Activated CD4-positive, CD25-positive, alpha-beta regulatory T cell treated with anti-CD3 and anti-CD28 coated beads, Interleukin-2, amount 50 U/mL, for 16 hours (primary cell): Measurements from ENCODE around the gene BCR.

Source experiments
- DNase-seq: peaks from one replicate; pipeline ENCODE4 v3.0.0-alpha.2; 2020; ENCODE audit warnings: low read depth, low spot score

The BCR gene

GRCh38 chr22:23217171-23218052, 37.1 kb downstream of the BCR start:
- DNase-seq = no peak

DNA sequence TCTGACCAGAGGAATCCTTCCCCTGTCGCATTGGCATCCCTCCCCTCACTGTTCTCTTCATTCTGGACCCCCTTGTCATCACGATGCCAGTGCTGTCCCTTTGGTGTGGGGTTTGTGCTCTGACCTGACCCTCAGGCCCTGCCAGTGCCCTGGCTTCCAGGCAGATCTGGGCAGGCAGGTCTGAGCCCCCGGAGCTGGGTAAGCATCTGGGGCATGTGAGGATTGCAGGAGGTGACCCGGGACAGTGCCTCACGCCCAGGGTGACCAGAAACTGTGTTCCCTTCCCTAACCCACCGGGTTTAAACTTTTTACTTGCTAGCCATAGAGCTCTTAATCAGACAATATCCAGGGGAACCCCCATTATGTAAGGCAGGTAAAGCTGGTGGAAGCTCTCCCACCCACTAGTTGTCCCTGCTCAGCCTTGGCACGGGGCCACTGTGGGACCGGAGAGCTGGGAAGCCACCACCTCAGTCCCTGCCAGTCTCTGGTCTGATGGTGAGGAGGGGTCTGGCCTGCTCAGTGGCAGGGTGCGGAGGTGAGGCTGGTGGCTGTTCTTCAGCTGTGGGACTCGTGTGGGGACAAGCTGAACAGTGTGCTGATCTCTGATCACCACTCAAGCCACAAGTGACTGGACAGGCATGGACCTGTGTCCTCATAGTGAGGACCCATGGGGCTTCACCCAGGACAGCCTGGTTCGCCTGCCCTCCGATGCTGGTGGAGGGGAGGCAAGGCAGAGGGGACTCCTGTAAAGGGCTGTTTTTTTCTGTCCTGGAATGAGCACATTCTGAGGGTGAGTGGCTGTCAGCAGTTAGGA, 38.0 kb downstream of the BCR start:
- DNase-seq = no peak

DNA sequence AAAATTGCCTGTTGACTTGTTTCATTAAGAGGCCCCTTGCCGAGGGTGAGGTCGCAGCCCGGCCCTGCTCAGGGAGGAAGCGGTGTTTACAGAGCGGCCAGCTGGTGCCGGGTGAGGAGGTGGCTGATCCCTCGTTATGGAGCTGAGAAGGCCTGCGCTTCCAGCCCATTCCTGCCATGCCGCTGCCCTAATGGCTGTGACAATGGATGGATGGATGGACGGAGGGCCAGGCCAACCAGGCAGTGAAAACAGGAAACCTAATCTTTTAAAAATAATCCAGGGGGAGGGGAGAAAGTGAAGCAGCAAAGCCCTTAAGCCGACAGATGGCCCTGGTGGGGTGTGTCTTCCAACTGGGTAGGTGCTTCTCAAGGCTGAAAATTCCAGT, 38.5 kb downstream of the BCR start:
- no peak for DNase-seq

GRCh38 chr22:23219317-23219716, 39.0 kb downstream of the BCR start:
- no peak for DNase-seq

- no peak for DNase-seq
Measured at GRCh38 chr22:23219822-23220484, 39.6 kb downstream of the BCR start.

DNA sequence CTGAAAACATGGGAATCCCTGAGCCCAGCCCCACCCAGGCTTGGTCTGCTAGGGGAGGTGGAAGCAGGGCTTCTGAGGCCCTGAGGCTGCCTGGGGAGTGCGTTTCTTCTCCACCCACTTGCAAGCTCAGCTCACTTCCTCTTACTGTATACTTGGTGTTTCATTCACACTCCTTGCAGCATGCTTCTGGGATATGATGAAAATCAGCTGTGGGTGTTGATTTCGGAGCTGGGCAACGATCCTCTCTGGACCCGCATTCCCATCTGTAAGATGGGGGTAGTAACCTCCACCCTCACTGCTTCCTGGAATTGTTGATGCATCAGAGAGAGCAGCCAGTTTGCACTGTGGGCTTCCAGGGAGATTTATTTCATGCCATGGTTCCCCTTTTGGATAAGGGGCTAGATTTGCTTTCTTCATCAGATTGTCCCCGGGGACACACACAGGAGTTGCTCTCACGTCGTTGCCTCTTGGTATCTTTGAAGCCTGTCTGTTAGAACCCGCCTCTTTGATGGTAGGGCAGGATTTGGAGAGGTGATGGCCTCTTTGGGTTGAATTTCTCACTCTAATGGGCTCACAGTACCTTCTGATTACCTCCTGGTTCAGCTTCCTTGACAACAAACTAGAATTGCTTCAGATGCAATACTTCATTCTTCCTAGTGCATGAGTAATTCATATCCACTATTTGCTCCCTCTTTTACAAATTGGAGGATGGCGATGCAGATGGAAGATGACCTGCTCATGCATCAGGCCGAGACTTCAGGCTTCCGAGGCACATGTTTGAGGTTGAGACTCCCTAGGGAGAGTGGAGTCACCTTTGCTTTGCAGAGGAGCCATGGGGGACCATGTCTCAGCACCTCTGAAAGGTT, 40.4 kb downstream of the BCR start:
- DNase-seq = no peak

DNA sequence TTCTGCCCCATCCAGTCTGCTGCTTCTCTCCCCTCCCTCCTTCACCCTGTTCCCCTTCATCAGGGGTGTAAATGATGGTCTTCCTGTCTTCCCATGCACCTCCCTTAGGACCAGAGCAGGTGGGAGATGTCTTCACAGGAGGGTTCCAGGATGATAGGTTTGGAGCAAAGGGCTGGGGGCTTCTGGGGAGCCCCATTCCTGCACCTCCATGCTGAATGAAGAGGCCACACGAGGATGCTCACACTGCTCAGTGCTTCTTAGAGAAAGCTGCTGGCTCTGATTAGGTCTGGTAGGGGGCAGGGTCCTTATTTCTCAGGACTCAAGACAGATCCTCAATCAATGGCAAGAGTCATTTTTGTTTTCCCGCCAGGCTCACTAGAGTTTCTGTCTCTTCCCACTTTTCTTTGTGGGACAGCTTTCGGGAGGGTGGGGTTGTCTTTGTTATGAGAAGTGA, 41.1 kb downstream of the BCR start:
- DNase-seq = no peak

DNA sequence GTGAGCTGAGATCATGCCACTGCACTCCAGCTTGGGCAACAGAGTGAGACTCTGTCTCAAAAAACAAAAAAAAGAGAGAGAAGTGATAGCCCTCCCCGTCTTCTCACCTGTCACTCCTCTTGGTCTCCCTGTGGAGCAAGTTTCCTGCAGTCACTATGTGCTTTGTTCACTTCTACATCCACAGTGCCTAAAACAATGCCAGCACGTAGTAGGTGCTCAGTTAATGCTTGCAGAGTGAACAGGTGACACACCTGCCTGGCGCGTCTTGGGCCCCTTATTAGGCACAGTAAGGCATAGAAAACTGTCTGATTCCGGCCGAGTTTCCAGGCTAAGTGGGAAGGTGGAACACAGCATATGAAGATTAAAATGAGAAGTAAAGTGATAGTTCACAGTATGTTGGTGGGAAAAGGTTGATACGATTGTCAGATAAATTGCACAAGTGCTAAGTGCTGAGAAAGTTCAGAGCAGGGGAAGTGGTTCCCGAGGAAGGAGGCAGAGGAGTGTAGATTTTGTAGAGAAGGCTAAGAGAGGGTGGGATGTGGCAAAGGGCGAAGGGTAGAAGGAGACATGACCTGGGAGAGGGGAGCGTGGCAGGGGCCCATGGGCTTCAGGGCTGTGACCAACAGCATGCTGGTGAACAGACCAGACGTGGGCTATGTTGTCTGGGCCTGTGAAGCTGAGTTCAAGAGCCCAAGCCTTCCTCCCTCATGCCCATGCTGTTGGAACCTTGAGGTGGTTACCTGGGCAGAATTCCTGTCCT, 41.9 kb downstream of the BCR start:
- no peak for DNase-seq

DNA sequence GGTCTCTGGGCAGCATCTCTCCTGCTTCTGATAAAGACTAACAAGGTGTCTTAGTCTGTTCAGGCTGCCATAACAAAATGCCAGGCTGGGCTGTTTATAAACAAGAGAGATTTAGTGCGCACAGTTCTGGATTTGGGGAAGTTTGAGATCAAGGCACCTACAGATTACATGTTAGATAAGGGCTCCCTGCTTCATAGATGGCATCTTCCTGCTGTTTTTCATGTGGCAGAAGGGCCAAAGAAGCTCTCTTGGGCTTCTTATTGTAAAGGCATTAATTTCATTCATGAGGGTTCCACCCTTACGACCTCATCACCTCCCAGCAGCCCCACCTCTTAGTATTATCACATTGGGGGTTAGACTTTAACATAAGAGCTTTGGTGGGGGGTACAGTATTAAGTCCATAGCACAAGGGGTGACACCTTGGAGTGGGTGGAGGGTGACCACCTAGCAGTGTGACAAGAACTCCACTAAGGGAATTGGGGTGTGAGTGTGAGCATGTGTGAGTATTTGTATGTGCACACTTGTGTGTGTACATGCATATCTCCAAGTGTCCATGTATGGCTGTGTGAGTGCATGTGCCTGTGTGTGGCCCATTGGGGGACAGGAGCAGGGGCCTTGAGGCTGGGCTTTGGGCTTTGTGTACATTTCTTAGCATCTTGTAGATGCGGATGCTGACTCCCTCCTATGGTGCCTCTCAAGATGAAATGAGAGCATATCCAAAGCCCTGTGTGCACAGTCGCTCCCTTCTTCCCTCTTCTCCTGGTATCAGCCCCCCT, 42.7 kb downstream of the BCR start:
- DNase-seq = no peak

DNA sequence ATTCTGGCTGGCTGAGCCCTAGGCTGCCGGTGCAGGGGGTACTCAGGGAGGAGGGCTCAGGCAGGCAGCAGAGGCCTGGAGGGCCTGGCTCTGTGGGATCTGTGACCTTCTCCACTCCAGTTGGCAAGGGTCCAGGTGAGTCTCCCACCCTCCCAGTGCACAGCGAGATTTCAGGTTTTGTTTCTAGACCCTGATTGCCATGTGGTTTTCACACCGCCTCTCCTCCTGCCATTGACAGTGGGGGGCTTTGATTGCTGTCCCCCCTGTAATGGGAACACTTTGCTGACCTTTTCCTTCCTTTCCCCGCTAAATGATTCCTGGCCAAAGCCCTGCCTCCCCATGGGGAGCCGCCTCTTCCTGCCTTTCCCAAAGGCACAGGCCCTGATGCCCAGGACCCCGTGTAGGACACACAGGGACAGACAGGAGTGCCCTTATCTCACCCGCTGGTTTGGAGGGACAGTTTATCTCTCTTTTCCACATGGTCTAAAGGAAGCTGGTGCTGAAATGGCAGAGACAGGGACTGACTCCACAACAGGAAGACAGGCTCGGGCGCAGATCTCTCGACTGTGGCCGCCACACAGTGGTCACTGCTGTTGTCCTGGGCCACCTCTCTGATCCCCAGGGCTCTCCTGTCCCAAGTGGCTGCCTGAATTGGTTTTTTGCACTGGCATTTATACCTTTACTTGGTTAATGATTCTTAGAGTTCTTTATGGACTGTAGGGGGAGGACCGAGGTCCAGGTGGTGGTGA, 43.4 kb downstream of the BCR start:
- DNase-seq = no peak

- no peak for DNase-seq
Measured at GRCh38 chr22:23224846-23225245, 44.5 kb downstream of the BCR start.

DNA sequence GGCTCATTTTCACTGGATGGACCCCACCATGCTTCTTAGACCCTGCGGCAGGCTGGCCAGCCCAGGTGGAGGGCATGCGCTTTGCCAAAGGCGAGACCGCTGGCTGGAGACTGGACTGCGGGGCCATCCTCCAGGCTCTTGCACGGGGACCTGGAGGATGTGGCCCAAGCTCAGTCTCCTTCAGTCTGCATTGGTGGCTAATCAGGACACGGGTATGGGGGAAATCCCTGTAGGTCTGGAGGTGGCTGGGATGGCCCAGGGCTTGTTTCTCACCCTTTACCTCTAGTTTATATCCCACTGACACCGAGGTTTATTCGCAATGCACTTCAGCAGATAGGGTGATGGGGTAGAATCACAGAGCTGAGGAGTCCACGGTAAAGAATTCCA, 45.0 kb downstream of the BCR start:
- no peak for DNase-seq

DNA sequence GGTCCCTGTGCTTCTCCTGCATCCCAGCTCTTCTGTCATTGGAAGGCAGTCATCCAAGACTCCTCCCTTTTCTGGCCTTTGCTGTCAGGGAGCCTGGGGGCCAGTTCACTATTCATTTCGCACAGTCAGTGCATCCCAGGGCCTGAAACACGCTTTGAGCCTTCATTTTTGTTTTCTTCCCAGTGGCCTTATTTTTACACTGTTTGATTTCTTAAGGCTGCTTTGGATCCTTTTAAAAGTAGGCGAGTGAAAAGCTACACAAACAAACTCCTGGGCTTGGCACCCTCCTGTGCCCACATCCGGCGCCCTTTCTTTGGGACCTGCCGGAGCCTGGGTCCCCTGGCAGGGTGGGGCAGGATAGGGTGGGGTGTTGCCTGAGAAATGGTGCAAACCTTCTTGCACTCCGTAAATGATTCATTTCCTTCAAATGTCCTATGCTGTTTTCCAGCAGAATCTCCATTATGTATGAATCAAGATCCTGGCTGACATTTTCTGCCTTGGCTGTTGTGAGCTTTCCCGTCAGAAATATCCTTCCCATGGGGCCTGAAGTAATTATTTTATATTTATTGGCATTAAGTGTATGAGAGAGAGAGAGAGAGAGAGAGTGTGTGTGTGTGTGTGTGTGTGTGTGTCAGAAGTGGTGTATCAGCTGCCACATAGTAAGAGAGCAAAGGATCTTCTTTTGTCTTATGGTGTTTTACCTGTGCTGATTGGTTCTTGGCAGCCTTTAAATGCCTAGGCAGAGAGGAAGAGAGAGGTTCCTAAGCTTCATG, 45.6 kb downstream of the BCR start:
- DNase-seq = no peak

GRCh38 chr22:23226497-23226850, 46.2 kb downstream of the BCR start:
- no peak for DNase-seq

GRCh38 chr22:23227380-23227779, 47.1 kb downstream of the BCR start:
- no peak for DNase-seq

DNA sequence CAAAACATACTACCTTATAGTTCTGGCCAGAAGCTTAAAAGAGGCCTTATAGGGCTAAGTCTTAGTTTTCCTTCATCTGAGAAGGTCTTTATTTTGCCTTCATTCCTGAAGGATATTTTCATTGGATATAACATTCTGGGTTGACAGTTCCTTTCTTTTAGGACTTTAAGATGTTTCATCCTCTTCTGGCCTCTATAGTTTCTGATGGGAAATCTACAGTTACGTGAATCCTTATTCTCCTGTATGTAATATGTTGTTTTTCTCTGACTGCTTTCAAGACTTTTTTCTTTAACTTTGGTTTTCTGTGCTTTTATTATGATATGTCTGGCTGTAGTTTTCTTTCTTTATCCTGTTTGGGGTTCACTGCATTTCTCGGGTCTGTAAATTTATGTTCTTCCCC, 48.2 kb downstream of the BCR start:
- DNase-seq = no peak

GRCh38 chr22:23229646-23230045, 49.3 kb downstream of the BCR start:
- no peak for DNase-seq

DNA sequence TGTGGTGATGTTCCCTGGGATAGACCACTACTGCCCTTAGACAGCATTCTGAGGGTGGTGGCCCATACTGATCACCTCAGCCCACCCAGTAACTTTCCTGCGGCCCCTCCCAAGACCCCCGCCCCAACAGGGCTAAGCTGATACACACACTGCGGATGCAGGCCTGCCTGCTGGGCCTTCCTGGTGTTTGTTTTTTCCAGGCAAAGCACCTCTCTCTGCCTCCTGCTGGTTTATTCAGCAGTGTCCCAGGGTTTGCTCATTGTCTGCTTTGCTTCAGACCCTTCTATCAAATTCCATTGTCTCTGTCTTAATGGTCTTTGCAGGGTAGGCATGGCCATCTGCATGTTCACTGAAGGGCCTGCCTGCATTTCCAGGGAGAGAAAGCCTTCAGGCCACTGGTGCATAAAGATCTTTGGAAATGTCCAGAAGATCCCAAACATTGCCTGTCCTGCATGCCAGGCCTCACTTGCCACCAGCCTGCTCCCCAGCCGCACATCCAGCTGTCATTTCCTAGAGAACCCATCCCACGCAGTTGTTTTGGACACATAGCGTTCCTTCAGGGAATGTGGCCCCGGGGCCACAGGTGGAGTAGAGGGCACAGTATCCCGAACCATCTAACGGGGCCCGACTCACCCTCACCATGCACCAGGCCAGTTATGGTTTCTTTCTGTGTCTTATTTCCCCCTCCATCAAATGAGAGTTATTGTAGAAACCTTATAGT, 50.2 kb downstream of the BCR start:
- DNase-seq = no peak
